MM.1S (cell line): ENCODE measurements around the gene KLK10.

Experiments
- DNase-seq: peaks from one replicate; pipeline ENCODE4 v3.0.0-alpha.2; 2015
- H2AFZ ChIP-seq: fragments of 300-600 bp; sonication (generic); 2 replicates; pipeline ENCODE4 v1.6.0; 2016; ENCODE audit warnings: antibody characterized with exemption, low read length
- H3F3A ChIP-seq: fragments of 300-600 bp; sonication (generic); 2 replicates; pipeline ENCODE4 v1.6.1; 2016; ENCODE audit warnings: mild to moderate bottlenecking, antibody characterized with exemption, low read length, moderate library complexity, mixed read lengths; ENCODE audit not compliant: insufficient read depth
- H3K27ac ChIP-seq: fragments of 300-600 bp; sonication (generic); 2 replicates; pipeline ENCODE4 v1.5.1; 2016; ENCODE audit warnings: mild to moderate bottlenecking, low read length
- H3K27me3 ChIP-seq: fragments of 300-600 bp; sonication (generic); replicated peaks from 2 replicates; pipeline ENCODE4 v1.6.0; 2016; ENCODE audit warnings: low read length; ENCODE audit not compliant: insufficient read depth
- H3K36me3 ChIP-seq: fragments of 300-600 bp; sonication (generic); replicated peaks from 2 replicates; pipeline ENCODE4 v1.6.1; 2016; ENCODE audit warnings: mild to moderate bottlenecking, low read length, mixed read lengths; ENCODE audit not compliant: insufficient read depth
- H3K4me1 ChIP-seq: fragments of 300-600 bp; sonication (generic); 2 replicates; pipeline ENCODE4 v1.6.1; 2016; ENCODE audit warnings: low read length, mixed read lengths
- H3K4me2 ChIP-seq: fragments of 300-600 bp; sonication (generic); 2 replicates; pipeline ENCODE4 v1.6.0; 2016; ENCODE audit warnings: low read depth, low read length
- H3K4me3 ChIP-seq: fragments of 300-600 bp; sonication (generic); 2 replicates; pipeline ENCODE4 v1.5.1; 2016; ENCODE audit warnings: low read length, mixed read lengths
- H3K79me2 ChIP-seq: fragments of 300-600 bp; sonication (generic); 2 replicates; pipeline ENCODE4 v1.6.1; 2016; ENCODE audit warnings: mixed run types, low read length, mixed read lengths
- H3K9ac ChIP-seq: fragments of 300-600 bp; sonication (generic); 2 replicates; pipeline ENCODE4 v1.6.1; 2016; ENCODE audit warnings: low read length, mixed read lengths
- H3K9me2 ChIP-seq: fragments of 300-600 bp; sonication (generic); replicated peaks from 2 replicates; pipeline ENCODE4 v1.6.1; 2016; ENCODE audit warnings: mild to moderate bottlenecking, low read length, mixed read lengths; ENCODE audit not compliant: insufficient read depth
- H3K9me3 ChIP-seq: fragments of 300-600 bp; sonication (generic); replicated peaks from 2 replicates; pipeline ENCODE4 v1.6.1; 2016; ENCODE audit warnings: mild to moderate bottlenecking, low read length, mixed read lengths; ENCODE audit not compliant: insufficient read depth
- H4K20me1 ChIP-seq: fragments of 300-600 bp; sonication (generic); 2 replicates; pipeline ENCODE4 v1.6.1; 2016; ENCODE audit warnings: mild to moderate bottlenecking, low read length, moderate library complexity, mixed read lengths; ENCODE audit not compliant: insufficient read depth
- CTCF ChIP-seq: fragments of 300-600 bp; sonication (generic); IDR thresholded peaks from 2 replicates; pipeline ENCODE4 v1.5.1; 2016; ENCODE audit warnings: antibody characterized with exemption, low read length, mixed read lengths
- EZH2 ChIP-seq: fragments of 300-600 bp; sonication (generic); optimal IDR thresholded peaks from 2 replicates; pipeline ENCODE3; 2017; ENCODE audit warnings: low read depth, mild to moderate bottlenecking, antibody characterized with exemption, low read length, mixed read lengths
- EZH2phosphoT487 ChIP-seq: fragments of 300-600 bp; sonication (generic); IDR thresholded peaks from 2 replicates; pipeline ENCODE4 v1.6.1; 2018; ENCODE audit warnings: antibody characterized with exemption, low read length

KLK10 gene

GRCh38 chr19:51030631-51031030 lies 11.1 kb upstream of the KLK10 start:
- no peaks in the 10 kb centered on the region for H3K79me2 ChIP-seq
- peaks cover 10% of the 10 kb centered on the region for H3K27me3 ChIP-seq

GRCh38 chr19:51029718-51030117 lies 10.2 kb upstream of the KLK10 start:
- no peak for DNase-seq
- H3K9me2 ChIP-seq = no peaks in the 10 kb centered on the region
- no peak for TF ChIP-seq EZH2
- TF ChIP-seq CTCF = no peak
- TF ChIP-seq EZH2phosphoT487 = no peak
- no peak overlapping the region for H3K4me2 ChIP-seq
- no peaks in the 10 kb centered on the region for H3K9me3 ChIP-seq
- no peak overlapping the region for H3K9ac ChIP-seq
- H2AFZ ChIP-seq = no peak overlapping the region
- H3F3A ChIP-seq = no peaks in the 10 kb centered on the region
- H3K79me2 ChIP-seq = no peaks in the 10 kb centered on the region
- H3K27ac ChIP-seq = no peak overlapping the region
- H3K4me1 ChIP-seq = no peaks in the 10 kb centered on the region
- H3K4me3 ChIP-seq = no peak overlapping the region
- no peaks in the 10 kb centered on the region for H3K36me3 ChIP-seq
- H4K20me1 ChIP-seq = no peaks in the 10 kb centered on the region
- peaks cover 10% of the 10 kb centered on the region for H3K27me3 ChIP-seq

More at GRCh38 chr19:51030631-51031030, 11.1 kb upstream of the KLK10 start:
- DNase-seq = no peak
- Histone ChIP-seq H4K20me1 (no peaks in the 10 kb centered on the region), H3F3A (no peaks in the 10 kb centered on the region), H3K27ac (no peak overlapping the region), H3K9ac (no peak overlapping the region), H3K9me2 (no peaks in the 10 kb centered on the region), H3K36me3 (no peaks in the 10 kb centered on the region), H2AFZ (no peak overlapping the region), H3K9me3 (no peaks in the 10 kb centered on the region), H3K4me3 (no peak overlapping the region), H3K4me2 (no peak overlapping the region), H3K4me1 (no peaks in the 10 kb centered on the region)
- TF ChIP-seq CTCF (no peak), EZH2 (no peak), EZH2phosphoT487 (no peak)

GRCh38 chr19:51027873-51028272 lies 8.4 kb upstream of the KLK10 start:
- Histone ChIP-seq H3K4me3 (no peak overlapping the region), H2AFZ (no peak overlapping the region), H4K20me1 (no peaks in the 10 kb centered on the region), H3K36me3 (no peaks in the 10 kb centered on the region), H3K9me3 (no peaks in the 10 kb centered on the region), H3K4me1 (no peaks in the 10 kb centered on the region), H3K79me2 (no peaks in the 10 kb centered on the region), H3K9ac (no peak overlapping the region), H3K27me3 (peaks cover 10% of the 10 kb centered on the region), H3K4me2 (no peak overlapping the region), H3K27ac (no peak overlapping the region), H3K9me2 (no peaks in the 10 kb centered on the region), H3F3A (no peaks in the 10 kb centered on the region)
- no peak for DNase-seq
- no peak for TF ChIP-seq EZH2
- TF ChIP-seq CTCF = no peak
- no peak for TF ChIP-seq EZH2phosphoT487
